ENCODE results near the gene CCDC93.
"Not testable (repeated sequence)": the region's sequence is repeated elsewhere in the genome, so short reads cannot be mapped to it uniquely, and the experiment has no call there.

Gene CCDC93

DNA sequence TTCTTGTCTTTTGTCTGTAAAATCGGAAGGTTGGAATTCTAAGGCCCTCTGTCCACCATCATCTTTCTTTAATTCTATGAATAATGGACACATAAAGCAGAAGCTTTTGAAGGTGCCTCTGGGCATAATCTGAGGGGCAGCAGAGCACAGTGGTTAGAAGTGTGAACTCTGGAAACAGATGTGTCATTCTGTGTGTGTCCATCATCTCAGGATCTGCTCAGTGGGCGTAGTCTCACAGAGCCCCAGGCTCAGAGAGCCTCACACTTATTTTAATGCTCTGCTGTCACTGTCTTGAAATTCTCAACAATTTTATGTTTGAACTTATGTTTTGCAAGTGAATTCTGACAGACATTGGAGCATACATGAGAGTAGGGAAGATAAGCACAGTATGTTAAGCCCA lies 31.0 kb upstream of the CCDC93 start:
- DNase-seq: no peak

DNA sequence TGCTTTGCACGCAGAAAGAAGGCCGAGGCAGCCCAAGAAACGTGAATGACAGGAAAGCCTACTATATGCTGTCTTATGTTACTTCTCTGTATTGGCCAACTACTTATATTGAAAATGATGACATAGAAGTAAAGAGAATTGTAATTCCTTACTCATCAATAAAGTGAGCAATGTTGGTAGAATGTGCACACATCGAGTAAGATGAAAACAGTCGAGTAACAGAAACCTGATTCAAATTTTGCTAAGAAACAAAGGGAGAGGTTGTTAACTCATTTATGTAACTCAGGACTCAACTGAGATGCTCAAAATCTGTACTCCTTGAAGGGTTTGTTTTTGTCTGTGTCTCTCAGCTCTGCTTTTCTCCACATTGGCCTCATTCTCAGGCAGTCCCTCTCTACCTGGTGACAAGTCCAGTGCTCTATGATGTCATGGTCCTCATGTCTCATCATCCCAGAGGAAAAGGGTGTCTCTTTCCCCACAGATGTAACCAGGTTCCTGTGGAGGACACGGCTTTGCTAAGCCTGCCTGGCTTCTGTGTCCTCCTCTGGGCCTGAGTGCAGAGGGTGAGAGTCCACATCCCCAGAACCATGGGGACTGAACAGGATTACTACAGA lies 30.3 kb upstream of the CCDC93 start:
- DNase-seq: no peak

DNA sequence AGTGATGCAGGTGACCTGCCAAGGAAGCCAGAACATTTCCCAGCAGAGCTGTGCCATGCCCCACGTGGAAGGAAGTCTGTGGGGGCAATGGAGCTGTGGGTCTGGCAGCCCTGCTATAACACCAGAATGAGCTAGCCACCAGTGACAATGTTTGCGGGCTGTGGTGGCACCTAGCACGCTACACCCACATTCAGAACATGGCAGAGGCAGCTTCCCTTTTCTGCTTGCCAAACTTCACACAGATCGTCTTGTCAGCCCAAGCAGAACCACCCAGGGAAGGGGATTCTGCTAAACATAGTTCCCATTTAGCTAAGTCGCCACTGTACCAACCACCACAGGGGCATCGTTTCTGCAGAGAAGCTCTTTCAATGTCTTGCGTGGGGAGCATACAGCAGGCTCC lies 27.0 kb upstream of the CCDC93 start:
- no peak for DNase-seq

DNA sequence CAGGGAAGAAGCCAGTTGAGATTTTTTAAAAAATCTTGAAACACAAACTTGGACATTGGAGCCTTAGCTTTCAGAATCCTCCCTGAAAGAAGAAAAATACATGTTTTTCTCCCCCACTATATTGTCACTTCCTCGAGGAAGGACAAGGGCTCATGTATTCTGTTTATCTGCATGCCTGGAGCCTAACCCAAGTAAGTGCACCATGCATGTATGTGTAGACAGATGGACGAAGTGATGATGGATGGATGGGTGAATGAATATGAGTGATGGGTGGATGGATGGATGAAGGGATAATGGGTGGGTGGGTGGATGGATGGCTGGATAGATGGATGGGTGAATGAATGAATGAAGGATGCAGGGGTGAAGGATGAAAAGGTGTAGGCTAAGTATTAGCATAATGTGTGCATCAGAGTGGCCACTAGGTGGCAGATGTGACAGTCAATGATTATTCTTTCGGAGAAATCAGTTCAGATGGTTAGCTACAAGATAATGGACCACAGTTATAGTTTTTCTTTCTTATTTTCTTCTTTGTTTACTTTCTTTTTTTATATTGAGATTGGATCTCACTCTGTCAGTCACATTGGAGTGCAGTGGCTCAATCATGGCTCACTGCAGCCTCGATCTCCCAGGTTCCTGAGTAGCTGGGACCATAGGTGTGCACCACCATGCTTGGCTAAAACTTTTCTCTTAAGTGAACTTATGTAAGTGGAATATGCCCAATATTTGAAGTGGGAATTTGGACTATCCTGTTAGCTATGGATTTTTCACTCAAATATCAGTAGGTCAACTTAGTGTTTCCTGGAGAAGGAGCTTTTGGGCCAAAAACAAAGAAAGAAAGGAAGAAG lies 18.5 kb upstream of the CCDC93 start:
- DNase-seq: no peak

DNA sequence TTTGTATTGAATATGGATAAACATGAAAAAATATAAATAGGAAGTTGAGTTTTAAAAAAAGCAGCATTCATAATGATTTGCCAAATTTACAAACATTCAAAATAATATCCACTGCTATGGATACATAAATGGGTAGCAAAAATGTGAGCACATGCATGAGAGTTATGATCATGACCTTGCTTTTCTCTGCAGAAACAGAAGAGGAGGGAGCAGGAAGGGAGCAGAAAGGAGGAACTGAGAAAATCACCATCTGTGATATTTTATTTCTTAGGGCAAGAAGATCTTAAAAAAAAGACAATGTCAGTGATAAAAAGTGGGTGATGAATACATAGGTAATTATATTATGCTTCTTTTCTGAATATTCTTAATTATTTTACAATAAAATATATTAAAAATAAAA lies 17.7 kb upstream of the CCDC93 start:
- no peak for DNase-seq

DNA sequence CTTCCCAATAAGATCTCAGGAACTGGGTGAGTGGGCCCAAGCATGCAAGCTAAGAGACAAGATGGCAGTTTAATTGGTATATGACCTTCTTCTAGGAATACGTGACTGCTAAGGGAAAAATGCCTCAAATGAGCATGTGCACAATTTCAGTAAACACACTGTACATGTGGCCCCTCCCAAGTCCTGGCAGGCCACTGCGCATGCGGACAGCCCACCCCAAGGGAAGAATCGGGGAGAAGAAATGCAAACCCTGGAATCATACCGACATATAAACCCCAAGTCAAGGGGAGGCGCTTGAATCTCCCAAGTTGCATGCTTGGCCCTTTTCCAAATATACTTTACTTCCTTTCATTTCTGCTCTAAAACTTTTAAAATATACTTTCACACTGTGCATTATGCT lies 15.2 kb upstream of the CCDC93 start:
- DNase-seq: no peak

DNA sequence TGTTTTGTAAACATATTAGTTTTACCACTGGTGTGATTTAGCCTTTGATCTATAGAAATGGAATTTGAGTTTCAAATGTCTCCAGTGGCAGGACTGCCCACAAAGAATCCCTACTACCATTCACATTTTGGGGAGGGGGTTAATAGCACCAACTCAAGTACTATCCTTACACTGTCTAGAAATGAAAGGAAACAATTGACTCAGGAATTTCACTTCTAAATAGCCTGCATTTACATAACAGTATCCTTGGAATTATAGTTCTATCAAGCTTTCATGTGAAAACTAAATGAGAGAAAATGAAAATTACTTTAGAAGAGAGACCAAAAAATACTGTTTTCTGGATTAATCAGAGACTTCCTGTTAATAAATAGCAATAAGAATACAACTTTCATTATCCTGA lies 7.5 kb upstream of the CCDC93 start:
- DNase-seq: no peak

DNA sequence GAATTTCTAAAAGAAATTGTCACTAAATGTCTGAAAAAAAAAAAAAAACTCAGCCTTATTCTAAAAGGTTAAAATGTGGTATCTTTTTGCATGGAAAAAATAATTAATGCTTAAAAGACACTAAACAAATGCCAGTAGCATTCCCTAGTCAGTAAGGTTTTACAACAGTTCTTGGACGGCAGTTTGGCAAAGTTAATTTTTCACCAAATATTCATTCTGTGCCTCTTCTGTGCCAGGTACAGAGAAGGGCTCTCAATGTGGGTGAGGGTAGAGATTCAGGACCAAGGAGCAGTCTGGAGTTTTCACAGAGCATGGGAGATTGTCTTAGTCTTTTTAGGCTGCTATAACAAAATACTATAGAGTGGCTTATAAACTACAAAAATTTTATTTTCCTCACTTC lies 6.0 kb upstream of the CCDC93 start:
- DNase-seq: no peak

DNA sequence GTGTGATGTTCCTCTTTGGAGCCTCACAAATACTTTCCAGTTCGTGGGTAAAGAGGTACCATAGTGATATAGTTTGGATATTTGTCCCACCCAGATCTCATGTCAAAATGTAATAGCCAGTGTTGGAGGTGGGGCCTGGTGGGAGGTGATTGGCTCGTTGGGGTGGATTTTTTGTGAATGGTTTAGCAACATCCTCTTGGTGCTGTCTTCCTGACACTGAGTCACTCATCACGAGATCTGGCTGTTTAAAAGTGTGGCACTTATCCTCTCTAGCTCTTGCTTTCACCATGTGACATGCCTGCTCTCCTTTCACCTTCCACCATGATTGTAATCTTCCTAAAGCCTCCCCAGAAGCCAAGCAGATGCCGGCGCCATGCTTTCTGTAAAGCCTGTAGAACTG lies 3.0 kb upstream of the CCDC93 start:
- no peak for DNase-seq

DNA sequence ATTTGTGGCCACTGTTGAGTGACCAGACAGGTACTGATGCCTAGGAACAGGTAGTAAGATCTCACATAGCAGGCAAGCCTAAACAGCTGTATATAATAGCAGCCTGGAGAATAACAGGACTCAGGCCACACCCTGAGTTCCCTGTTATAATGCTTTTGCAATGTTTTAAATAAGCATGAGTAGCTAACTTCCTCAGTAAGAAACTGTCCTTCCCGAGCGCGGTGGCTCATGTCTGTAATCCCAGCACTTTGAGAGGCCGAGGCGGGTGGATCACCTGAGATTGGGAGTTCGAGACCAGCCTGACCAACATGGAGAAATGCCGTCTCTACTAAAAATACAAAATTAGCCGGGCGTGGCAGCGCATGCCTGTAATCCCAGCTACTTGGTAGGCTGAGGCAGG lies 1.9 kb upstream of the CCDC93 start:
- not testable (repeated sequence) for DNase-seq

DNA sequence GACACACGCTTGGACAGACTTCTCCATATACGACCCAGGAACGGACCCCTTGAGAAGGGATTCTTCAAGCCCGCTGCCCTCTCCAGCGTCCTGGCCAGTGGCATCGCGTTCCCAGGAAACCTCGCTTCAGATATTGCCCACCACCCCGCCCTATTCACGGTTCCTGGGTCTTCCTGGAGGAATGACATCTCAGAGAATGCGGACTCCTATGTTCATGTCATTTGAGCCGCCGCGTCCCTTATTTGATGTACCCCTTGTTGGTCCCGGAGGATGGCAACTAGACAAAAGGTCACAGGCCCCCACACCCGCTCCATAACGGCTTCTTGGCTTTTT lies 588 bp upstream of the CCDC93 start:
- peak; percentile 33 for DNase-seq

DNA sequence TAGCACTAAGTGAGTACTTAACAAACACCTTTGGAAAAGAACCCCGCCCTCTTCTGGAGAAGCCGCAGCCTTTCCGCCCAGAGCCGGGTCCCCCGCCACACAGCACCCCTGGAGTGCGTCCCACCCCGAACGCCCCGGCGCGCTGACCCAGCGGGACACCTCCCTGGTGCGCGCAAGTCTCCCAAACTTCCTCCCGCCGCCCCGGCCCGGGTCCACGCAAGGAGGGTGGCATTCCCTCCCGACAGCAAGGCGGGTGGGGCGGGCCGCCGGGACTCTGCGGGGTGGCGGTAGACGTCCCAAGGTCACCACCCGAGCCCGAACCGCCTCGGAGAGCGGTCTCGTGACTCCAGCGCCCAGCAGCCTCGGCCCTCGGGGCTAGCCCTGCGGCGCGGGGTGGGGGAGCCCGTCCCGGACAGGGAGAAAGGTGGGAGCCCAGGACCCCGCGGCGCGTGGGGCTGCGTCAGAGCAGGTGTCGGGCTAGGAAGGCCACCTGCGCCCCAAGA lies 598 bp downstream of the CCDC93 start:
- DNase-seq: peak; percentile 50

DNA sequence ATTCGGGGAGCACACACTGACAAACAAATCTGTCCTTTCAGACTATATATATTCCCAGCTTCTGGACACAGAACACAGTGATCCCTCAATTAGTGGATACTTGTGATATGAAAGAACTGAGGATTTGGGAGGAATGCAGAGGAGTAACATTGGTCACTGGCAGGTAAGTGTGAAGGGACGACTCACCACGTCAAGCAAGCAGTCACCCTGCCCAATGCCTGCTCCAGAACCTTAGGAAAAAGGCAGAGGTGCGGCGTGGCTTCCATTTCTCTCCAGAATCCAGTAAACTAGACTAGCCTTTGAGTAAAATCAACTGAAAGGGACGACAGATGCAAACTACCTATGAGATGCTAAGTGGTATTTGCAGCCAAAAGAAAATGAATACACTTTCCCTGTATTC lies 1.1 kb downstream of the CCDC93 start:
- no peak for DNase-seq

DNA sequence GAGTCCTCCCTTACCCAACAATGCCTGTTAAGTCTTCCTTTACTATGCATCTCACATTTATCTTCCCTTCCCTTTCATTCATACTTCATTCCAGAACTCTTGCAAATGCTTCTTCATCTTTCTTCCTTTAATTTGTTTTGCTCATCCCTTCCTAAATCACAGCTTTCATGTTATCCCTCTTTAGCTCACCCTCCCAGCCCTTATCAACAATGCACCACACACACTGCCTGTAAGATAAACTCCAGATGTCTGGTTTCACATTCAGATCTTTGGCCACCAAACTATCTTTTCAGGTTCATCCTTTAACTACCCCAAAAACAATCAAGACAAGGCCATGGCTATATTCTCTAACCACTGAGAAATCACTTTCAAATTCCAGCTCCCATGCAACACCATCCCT lies 3.4 kb downstream of the CCDC93 start:
- DNase-seq: no peak

DNA sequence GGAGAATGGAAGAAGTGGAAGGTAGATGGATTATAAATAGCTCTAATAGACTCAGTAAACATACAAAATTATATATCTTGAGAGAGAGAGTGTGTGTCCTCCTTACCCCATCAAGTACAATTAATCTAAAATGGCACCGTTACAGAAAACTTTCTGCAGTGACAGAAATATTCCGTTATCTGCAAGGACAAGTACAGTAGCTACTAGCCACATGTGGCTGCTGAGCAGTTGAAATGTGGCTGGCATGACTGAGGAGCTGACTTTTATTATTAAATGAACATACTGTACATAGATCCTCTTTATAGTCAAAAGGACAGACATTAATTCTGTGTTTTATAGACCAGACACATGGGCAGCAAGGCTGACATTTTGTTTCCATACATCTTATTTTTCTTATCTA lies 7.0 kb downstream of the CCDC93 start:
- DNase-seq: no peak

DNA sequence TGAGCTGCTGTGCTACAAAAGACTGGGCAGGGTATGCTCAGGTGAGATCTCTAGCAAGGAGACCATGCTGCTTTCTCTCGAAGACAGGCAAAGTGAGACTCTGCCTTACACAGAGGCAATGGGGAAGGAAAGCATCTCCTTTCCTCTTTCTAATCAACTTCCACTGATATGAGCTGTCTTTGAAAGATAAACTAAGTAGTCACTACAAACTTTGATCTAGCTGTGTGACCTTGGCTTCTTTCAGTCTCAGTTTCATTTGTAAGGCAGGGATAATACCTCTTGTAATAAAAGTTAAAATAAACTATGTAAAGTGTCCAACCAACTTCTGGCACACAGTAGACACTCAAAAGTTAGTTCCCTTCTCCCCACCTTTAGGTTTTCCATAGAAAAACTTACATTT lies 7.5 kb downstream of the CCDC93 start:
- no peak for DNase-seq

DNA sequence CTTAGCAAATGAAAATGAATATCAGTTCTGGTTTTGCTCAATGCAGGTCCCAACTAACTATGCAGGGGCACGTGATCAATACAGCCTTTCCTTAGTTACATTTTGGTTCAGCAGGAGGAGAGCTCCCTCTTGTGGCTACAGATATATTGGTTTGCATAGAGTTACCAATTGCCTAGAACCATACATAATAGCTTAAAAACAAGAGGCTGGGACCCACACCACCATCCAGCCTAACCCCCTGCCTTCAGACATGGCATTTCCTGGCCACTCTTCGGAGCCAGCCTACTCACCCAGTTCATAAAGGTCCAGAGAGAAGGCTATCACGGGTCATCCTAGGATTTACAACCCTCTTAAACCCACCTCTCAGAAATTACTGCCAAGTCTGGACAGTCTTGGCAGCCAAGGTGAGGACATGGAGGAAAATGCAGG lies 10.5 kb downstream of the CCDC93 start:
- no peak for DNase-seq

DNA sequence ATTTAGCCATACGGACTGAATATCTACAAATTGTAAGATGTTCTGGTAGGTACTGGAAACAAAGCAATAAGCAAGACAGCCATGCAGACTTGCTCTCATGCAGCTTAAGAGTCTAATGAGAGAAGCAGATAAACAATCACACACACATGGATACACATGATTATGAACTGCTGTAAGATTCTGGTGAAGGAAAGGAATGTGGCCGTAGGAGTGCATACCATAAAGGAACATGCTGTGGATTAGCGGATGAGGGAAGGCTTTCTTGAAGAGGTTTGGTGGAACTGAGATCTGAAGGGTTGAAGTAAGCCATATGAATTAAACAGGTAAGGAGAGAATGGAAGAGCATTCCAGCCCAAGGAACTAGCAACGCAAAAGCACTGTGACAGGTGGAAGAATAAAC lies 13.8 kb downstream of the CCDC93 start:
- no peak for DNase-seq

DNA sequence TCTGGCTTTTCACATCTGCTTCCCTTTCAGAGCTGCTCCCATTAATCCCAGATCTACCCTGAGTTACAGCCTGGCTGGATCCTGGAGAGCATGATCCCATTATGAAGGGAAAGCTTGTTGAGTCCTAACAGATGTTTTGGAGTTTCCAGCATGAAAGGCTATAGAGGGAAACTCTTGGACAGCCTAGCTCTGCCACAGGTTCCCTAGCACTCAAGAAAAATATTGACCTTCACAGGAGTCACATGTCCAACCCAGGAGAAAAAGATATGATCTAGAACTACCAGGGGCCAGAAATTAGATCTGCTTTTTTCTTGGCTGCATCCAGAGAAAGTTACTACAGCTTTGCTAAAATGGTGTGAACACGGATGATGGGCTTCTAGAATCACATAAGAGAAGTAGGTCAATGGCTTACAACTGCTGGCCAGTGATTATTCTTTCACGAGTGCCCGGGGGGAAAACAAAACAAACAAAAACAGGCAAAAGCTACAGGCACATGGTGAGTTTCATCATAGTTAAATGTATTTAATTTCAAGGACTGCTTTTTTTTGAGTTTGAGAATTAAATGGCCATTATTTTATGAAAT lies 15.9 kb downstream of the CCDC93 start:
- DNase-seq: no peak

DNA sequence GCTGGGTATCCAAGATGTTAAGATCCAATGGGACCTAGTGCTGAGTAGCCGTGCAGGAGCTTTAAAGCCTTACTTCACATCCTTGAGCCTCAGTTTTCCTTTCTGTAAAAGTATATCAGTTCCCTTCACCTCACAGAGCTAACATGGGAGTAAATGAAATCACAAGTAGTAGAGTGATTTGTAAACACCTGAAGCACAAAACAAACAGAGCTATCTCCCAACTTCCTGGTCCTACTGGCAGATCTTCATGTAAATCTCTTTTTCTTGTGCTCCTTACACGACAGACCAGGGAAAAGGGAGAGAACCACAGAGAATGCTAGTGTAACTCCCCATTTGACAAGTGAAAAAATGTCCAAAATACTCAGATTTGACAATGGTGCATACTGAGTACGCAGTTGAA lies 17.3 kb downstream of the CCDC93 start:
- DNase-seq: no peak

DNA sequence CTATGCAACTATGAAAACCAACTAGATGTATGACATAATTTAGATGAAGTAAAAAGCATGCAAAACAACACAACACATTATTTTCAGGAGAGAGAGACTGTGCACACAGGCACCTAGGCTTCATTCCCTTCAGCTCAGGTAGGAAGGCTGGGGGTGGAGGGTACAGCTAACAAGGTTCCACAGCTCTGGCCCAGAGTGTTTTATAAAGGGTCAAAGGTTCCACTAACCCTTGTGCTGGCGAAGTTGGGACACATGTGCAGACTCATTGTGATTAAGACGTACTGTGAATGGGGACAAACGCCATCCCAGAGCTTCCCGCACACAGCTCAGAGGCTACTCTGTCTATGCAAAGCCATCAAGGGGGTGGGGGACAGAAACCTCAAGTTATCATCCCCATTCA lies 19.1 kb downstream of the CCDC93 start:
- no peak for DNase-seq

DNA sequence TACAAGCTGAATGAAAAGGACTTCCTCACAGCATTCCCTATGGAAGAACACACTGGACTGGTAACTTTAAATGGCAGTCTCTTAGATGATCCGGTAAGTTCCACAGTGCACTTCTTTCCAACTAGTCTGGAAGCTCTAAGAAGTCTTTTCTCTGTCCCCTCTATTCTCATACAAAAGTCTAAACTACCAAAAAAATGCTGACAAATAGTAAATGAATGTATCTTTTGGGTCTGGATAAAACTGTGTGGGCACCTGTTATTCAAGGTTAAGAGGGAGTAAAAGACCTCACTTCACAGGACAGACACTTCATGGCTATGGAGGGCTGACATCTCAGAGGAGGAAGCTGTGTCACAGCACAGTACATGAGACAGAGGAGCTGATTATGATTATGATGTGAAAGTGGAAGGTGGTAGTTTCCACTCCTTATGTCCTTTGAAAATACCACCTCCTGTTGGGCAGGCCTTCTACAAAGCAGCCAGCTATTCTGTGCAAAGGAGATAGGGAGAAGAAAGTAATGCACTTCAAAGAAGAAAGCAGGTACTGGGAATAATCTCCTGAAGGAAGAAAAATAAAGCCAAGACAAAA lies 23.9 kb downstream of the CCDC93 start:
- DNase-seq: no peak

DNA sequence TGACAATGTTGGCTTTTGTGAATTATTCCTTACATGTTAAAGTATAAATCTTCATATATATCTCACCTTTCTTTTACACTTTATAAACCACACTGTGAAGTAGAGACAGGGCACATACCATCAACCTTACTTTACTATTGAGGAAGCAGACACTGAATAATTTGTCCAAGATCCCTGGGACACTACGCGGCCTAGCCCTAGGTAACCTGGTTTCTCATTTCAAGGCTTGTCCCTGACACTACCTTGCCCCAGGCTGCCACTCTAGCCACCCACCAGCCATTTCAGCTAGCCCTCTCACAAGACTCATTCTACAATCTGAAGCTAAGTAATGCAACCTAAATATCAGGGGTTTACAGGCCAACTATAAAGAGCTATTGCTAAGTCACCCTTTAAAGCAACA lies 26.7 kb downstream of the CCDC93 start:
- no peak for DNase-seq

DNA sequence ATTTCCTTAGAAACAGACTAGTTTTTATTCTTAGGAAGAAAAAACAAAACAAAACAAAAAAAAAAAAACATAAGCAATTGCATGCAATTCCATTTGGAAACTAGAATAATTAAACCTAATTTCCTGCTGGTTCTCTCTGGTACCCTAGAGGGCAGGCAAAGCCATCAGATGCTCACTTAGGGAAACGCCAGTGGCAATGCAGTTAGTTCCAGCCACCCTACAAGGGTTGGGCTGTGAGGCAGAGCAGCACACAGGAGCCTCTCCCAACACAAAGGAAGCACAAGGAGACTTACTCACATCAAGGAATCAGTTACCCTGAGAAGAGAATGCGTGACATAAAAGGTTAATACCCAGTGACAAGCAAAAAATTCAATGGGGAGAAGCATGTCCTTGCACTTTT lies 28.8 kb downstream of the CCDC93 start:
- DNase-seq: no peak

Data from 8988T (cell line).